ENCODE results near the gene CACHD1. TPM values are rescaled to one million over a fixed set of nuclear protein-coding genes. Genes with fewer than 3 reads are reported as not detected.
"Not testable (repeated sequence)": the region's sequence is repeated elsewhere in the genome, so short reads cannot be mapped to it uniquely, and the experiment has no call there.

Gene CACHD1
- total RNA-seq, 1 experiment from 2014 or later, result 0.34 TPM

DNA sequence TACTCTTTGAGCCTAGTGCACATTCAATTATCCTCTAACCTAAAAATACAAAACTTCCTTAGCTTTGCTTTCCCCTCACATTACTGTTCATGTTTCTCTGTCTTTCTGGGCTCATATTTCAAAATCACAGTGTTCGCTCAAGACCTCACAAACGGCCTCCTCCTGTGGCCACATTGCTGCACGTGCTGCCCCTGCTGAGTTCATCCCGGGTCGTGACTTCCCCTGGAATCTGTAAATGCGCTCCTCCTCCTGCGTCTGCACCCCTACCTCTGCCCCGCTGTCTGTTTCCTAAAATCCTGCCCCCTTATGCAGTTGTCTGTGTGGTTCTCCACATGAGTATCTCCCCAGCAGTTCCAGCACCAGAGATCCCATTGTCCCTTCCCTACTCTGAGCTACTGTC is 229.4 kb downstream of the CACHD1 start:
- Histone ChIP-seq H3K4me3 (no peak overlapping the region), H3K36me3 (no peaks in the 10 kb centered on the region), H3K4me1 (replicated peaks) (no peaks in the 10 kb centered on the region), H3K27ac (no peak overlapping the region), H3K27me3 (replicated peaks) (no peaks in the 10 kb centered on the region), H3K9me3 (replicated peaks) (no peaks in the 10 kb centered on the region)
- DNase-seq (ENCODE audit: low read depth in 1 of 2, low spot score in 2 of 2), result no peak

DNA sequence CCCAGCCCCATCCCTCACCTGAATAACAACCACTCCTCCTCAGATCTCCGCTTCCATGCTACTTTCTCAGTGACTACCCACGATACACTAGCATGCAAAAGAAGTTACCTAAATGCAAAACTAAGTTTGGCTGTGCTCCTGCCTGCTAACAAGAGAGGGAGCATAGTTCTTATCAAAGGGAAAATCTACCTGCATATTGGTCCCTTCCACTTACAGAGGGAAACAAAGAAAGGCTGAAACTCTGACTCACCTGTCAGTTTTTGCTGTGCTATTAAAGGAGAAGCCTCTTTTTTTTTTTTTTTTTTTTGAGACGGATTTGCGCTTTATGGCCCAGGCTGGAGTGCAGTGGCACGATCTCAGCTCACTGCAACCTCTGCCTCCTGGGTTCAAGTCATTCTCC is 231.1 kb downstream of the CACHD1 start:
- DNase-seq (ENCODE audit: low read depth in 1 of 2, low spot score in 2 of 2), result no peak

DNA sequence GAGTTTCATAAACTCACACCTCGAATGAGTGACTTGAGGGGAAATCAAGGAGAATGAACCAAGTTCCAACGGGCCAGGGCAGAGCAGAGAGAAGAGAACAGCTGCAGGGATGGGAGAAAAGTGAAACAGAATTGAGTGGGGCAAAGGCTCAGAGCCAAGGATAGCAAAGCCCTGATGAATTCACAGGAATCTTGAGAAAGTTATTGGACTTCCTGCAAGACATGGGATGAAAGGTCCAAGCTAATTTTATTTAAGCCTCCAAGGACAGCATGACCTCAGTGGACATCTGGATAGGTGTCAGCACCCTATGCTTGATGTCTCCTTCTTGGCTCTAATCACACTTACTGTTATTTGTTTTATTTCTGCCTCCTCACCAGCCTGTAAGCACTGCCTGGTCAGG is 232.0 kb downstream of the CACHD1 start:
- Histone ChIP-seq H3K4me3 (no peak overlapping the region), H3K9me3 (replicated peaks) (no peaks in the 10 kb centered on the region), H3K36me3 (no peaks in the 10 kb centered on the region), H3K27ac (no peak overlapping the region), H3K27me3 (replicated peaks) (no peaks in the 10 kb centered on the region), H3K4me1 (replicated peaks) (no peaks in the 10 kb centered on the region)
- DNase-seq (ENCODE audit: low read depth in 1 of 2, low spot score in 2 of 2), result no peak

More for the DNA sequence above, 231.1 kb downstream of the CACHD1 start:
- Histone ChIP-seq H3K4me1 (replicated peaks) (no peaks in the 10 kb centered on the region), H3K36me3 (no peaks in the 10 kb centered on the region), H3K9me3 (replicated peaks) (no peaks in the 10 kb centered on the region), H3K4me3 (no peak overlapping the region), H3K27me3 (replicated peaks) (no peaks in the 10 kb centered on the region), H3K27ac (no peak overlapping the region)

DNA sequence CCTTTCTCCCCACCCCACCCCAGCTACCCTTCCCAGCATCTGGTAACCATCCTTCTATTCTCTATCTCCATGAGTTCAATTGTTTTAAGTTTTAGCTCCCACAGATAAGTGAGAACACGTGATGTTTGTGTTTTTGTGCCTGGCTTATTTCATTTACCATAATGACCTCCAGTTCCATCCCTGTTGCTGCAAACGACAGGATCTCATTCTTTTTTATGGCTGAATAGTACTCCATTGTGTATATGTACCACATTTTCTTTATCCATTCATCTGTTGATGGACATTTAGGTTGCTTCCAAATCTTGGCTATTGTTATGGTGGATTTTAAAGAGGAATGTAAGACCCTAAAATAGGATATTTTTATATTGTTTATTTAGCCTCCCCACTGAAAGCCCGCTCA is 232.7 kb downstream of the CACHD1 start:
- H3K27me3 ChIP-seq (replicated peaks); H3K4me3 ChIP-seq; DNase-seq (ENCODE audit: low read depth in 1 of 2, low spot score in 2 of 2); H3K9me3 ChIP-seq (replicated peaks); H3K4me1 ChIP-seq (replicated peaks); H3K36me3 ChIP-seq; H3K27ac ChIP-seq: not testable (repeated sequence)

DNA sequence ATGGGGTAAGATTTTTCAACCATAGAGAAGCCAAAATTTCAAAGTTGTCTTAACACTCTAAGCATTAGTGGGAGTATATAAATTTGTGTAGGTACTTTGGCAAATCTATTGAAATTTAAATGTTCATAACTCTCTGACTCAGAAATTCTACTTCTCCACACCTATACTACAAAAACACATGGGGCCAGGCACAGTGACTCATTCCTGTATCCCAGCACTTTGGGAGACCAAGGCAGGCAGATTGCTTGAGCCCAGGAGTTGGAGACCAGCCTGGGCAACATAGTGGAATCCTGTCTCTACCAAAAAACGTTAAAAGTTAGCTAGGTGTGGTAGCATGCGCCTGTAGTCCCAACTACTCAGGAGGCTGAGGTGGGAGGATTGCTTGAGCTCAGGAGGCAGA is 233.7 kb downstream of the CACHD1 start:
- no peaks in the 10 kb centered on the region for H3K9me3 ChIP-seq (replicated peaks)
- DNase-seq (ENCODE audit: low read depth in 1 of 2, low spot score in 2 of 2), result no peak
- H3K27ac ChIP-seq, result no peak overlapping the region
- H3K4me1 ChIP-seq (replicated peaks), result no peaks in the 10 kb centered on the region
- H3K27me3 ChIP-seq (replicated peaks), result no peaks in the 10 kb centered on the region
- H3K4me3 ChIP-seq, result no peak overlapping the region
- H3K36me3 ChIP-seq, result no peaks in the 10 kb centered on the region

DNA sequence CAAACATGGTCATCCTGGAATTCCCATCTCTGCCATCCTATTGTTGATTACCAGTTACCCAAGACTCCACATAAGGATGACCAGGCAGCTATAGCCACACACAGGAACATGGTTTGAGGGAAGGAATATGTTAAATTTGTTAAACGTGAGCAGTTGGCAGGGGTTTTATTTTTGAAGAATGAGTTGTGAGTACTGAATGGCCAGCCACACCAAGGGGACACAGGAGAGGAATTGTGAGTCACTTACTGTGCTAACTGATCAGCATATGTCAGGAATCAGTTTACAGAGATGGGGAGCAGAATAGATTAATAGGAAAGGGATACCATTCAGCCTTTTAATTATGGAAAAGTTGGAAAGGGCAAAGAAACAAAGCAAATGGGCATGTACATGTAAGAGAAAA is 235.7 kb downstream of the CACHD1 start:
- Histone ChIP-seq H3K27me3 (replicated peaks) (no peaks in the 10 kb centered on the region), H3K36me3 (no peaks in the 10 kb centered on the region), H3K4me3 (no peak overlapping the region), H3K9me3 (replicated peaks) (no peaks in the 10 kb centered on the region), H3K4me1 (replicated peaks) (no peaks in the 10 kb centered on the region), H3K27ac (no peak overlapping the region)
- no peak for DNase-seq (ENCODE audit: low read depth in 1 of 2, low spot score in 2 of 2)

DNA sequence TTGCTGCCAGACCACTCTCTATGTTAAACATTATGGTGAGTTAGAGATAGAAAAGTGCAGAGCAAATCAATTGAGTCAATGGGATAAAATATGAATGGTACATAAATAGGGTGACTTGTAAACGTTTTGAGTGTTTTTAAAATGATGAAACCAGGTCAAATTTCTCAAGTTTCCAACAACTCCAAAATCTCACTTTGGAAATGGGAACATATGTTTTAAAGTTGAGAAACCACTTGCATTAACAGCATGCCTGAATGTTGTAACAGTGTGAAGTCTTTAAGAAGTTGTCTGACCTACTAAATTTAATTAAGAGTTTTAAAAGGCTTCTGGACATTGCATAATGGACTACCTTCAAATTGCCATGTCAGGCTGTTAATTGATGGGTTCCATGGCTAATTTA is 241.3 kb downstream of the CACHD1 start:
- Histone ChIP-seq H3K27me3 (replicated peaks) (0 out of 2 replicates have a peak, but pooled peaks cover 3% of the 10 kb centered on the region), H3K9me3 (replicated peaks) (no peaks in the 10 kb centered on the region), H3K4me1 (replicated peaks) (no peaks in the 10 kb centered on the region), H3K27ac (no peak overlapping the region), H3K36me3 (no peaks in the 10 kb centered on the region), H3K4me3 (no peak overlapping the region)
- no peak for DNase-seq (ENCODE audit: low read depth in 1 of 2, low spot score in 2 of 2)

DNA sequence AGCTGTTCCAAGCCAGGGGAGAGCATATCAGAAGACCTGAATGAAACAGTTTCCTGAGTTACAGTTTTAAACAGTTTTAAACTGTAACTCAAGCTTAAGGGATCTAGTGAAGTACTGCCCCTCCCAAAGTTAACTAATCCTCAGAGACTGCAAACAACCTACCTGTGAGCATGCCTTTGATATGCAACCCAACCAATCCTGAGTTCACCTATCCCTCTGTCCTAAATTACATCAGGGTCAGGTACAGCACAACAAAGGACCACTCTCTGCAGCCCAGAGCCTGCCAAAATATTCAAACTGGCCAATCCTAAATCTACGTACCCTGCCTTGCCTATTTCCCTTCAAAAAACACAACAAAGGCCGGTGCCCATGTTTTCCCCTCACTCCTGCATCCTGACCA is 242.1 kb downstream of the CACHD1 start:
- H3K4me1 ChIP-seq (replicated peaks), result no peaks in the 10 kb centered on the region
- no peak overlapping the region for H3K4me3 ChIP-seq
- DNase-seq (ENCODE audit: low read depth in 1 of 2, low spot score in 2 of 2), result no peak
- H3K27me3 ChIP-seq (replicated peaks), result 0 out of 2 replicates have a peak, but pooled peaks cover 3% of the 10 kb centered on the region
- H3K36me3 ChIP-seq, result no peaks in the 10 kb centered on the region
- H3K27ac ChIP-seq, result no peak overlapping the region
- no peaks in the 10 kb centered on the region for H3K9me3 ChIP-seq (replicated peaks)

DNA sequence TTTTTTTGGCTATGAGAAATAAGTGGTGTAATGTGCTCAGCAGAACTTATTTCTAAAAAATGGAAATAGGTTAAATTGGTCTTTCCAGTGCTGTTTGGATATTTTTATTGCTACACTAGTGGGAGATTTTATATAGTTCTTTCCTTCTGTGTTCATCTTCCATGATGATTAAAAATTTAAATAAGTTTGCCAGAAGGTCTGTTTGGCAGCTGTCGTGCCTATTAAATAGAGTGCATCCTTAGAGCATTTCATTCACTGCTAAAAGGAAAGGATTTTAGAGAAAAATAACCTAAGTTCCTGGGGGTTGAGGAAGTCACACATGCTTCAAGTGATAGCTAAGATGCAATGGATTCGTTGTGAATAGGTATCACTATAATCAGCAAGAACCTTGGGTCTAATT is 245.3 kb downstream of the CACHD1 start:
- Histone ChIP-seq H3K27me3 (replicated peaks) (0 out of 2 replicates have a peak, but pooled peaks cover 3% of the 10 kb centered on the region), H3K4me3 (no peak overlapping the region), H3K4me1 (replicated peaks) (no peaks in the 10 kb centered on the region), H3K36me3 (no peaks in the 10 kb centered on the region), H3K27ac (no peak overlapping the region), H3K9me3 (replicated peaks) (no peaks in the 10 kb centered on the region)
- no peak for DNase-seq (ENCODE audit: low read depth in 1 of 2, low spot score in 2 of 2)

DNA sequence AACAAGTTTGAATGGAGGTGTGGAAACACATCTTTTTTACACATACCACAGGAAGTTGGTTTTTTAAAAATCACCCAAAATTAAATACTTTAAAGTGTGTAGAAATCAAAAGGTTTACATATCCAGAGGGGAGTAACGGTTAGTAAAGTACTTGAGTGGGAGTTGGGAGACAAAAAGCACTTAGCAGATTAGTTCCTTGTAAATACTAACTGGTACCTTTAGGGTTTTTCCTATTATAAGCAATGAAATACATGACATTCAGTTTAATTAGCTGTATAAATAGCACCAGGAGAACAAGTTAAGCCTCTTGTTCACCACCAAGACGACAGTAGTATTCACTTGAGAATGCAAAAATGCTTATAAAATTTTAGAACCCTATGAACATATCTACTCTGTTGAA is 251.2 kb downstream of the CACHD1 start:
- Histone ChIP-seq H3K27ac (no peak overlapping the region), H3K36me3 (no peaks in the 10 kb centered on the region), H3K27me3 (replicated peaks) (0 out of 2 replicates have a peak, but pooled peaks cover 7% of the 10 kb centered on the region), H3K9me3 (replicated peaks) (no peaks in the 10 kb centered on the region), H3K4me1 (replicated peaks) (no peaks in the 10 kb centered on the region), H3K4me3 (no peak overlapping the region)
- no peak for DNase-seq (ENCODE audit: low read depth in 1 of 2, low spot score in 2 of 2)

DNA sequence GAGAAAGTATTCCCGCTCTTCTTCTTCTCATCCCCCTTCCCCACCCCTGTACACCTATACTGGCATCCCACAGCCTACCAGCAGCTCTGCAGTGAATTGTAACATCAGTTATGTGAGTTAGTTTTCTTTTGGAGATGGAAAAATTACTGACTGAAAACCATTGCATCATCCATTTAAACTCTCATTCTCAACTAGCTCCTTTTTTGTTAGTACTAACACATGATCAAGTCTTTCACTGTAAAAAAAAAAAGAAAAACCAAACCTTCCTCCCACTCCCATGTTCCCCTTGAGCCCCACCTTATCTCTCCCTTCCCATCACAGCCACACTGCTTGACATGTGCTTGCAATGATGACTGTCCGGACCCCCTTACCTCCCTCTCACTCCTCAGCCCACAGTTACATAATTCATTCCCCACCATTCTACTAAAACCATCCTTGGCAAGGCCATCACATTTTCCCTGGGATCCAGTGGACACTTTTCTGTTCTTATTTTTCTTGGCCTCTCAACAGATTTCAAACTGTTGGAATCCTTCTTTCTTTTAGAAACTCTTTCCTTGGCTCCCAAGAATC is 251.7 kb downstream of the CACHD1 start:
- DNase-seq (ENCODE audit: low read depth in 1 of 2, low spot score in 2 of 2), result no peak
- 0 out of 2 replicates have a peak, but pooled peaks cover 7% of the 10 kb centered on the region for H3K27me3 ChIP-seq (replicated peaks)
- no peaks in the 10 kb centered on the region for H3K4me1 ChIP-seq (replicated peaks)

DNA sequence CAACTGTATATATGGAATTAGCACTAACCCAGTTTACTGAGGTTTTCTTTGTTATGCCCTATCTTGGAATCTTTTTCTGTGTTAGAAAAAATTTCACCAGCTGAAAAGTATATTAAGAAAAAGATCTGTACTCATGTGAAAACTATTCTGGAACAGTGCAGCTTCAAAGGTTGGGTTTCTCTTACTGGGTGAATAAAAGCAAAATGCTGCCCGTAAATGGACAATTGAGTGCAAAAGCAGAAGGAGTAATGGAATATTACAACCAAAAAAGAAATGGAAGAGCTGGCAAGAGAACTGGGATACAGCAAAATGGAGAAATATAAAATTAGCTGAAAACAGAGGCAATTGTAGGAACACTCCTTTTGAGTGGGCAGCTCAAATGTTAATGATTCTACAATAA is 257.9 kb downstream of the CACHD1 start:
- Histone ChIP-seq H3K9me3 (replicated peaks) (no peaks in the 10 kb centered on the region), H3K4me3 (no peak overlapping the region), H3K27me3 (replicated peaks) (peaks cover 3% of the 10 kb centered on the region; the same call in 1 of the 2 replicates), H3K27ac (no peak overlapping the region), H3K36me3 (no peaks in the 10 kb centered on the region), H3K4me1 (replicated peaks) (no peaks in the 10 kb centered on the region)
- no peak for DNase-seq (ENCODE audit: low read depth in 1 of 2, low spot score in 2 of 2)

More for the DNA sequence above, 251.7 kb downstream of the CACHD1 start:
- Histone ChIP-seq H3K36me3 (no peaks in the 10 kb centered on the region), H3K27ac (no peak overlapping the region), H3K9me3 (replicated peaks) (no peaks in the 10 kb centered on the region), H3K4me3 (no peak overlapping the region)

DNA sequence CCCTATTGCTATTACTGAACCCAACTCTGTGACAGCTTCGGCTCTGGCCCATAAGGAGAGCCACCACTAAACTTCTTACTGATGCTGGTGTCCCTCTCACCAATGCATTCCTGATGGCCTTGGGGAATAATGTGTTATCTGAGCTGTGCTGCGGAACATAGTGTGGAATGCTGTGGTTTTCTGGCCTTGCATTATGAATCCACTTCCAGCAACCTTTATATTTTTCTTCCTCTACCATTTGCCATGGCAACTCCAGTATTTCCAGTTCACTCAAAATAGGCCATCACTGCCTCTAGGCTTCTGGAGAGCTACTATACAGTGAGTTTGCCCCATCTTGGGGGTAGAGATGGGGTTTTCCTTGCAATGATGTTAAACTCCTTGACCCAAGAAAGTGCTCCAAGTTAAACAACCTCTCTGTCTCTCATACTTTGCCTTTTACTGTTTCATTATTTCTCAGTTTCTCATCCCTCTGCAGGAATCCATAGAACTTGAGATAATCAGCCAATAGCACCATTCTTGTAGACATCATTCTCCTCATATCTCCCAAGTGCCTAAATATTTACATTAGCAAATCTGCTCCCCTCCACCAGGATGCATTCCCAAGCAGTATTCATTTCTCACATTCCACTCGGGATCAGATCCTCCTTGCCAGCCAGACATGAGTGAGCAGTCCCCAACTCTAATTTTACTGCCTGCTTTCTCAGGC is 263.8 kb downstream of the CACHD1 start:
- H3K27me3 ChIP-seq (replicated peaks), result no peaks in the 10 kb centered on the region
- no peak for DNase-seq (ENCODE audit: low read depth in 1 of 2, low spot score in 2 of 2)
- no peaks in the 10 kb centered on the region for H3K36me3 ChIP-seq
- no peak overlapping the region for H3K4me3 ChIP-seq
- H3K9me3 ChIP-seq (replicated peaks), result no peaks in the 10 kb centered on the region
- no peak overlapping the region for H3K27ac ChIP-seq
- no peaks in the 10 kb centered on the region for H3K4me1 ChIP-seq (replicated peaks)

DNA sequence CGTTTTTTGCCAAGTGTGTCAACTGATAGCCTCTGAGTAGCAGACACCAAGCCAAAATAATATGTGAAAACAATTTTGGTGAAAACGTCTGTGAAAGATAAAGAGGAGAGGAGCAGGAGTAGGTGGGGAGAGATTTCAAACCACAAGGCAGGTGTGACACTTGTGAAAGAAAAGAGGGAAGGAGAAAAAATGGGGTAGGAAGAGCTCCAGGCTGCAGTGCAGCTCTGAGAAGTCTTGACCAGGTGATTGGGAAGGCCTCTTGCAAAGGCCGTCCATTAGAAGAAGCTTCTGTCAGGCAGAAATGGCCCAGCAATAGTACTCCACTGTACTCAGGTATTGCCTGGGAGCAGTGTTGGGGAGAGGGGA is 264.3 kb downstream of the CACHD1 start:
- Histone ChIP-seq H3K27ac (no peak overlapping the region), H3K9me3 (replicated peaks) (no peaks in the 10 kb centered on the region), H3K27me3 (replicated peaks) (no peaks in the 10 kb centered on the region), H3K4me3 (no peak overlapping the region), H3K4me1 (replicated peaks) (no peaks in the 10 kb centered on the region), H3K36me3 (no peaks in the 10 kb centered on the region)
- no peak for DNase-seq (ENCODE audit: low read depth in 1 of 2, low spot score in 2 of 2)

DNA sequence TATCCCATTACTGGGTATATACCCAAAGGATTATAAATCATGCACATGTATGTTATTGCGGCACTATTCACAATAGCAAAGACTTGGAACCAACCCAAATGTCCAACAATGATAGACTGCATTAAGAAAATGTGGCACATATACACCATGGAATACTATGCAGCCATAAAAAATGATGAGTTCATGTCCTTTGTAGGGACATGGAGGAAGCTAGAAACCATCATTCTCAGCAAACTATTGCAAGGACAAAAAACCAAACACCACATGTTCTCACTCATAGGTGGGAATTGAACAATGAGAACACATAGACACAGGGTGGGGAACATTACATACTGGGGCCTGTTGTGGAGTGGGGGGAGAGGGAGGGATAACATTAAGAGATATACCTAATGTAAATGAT is 270.8 kb downstream of the CACHD1 start:
- H3K36me3 ChIP-seq; H3K4me3 ChIP-seq; H3K9me3 ChIP-seq (replicated peaks); DNase-seq (ENCODE audit: low read depth in 1 of 2, low spot score in 2 of 2); H3K27ac ChIP-seq: not testable (repeated sequence)
- peaks cover 12% of the 10 kb centered on the region for H3K4me1 ChIP-seq (replicated peaks)
- peaks cover 26% of the 10 kb centered on the region for H3K27me3 ChIP-seq (replicated peaks)

Measured in SJSA1 (cell line).